Umbilical cord (tissue), 2 donors: ENCODE measurements around the gene CIPC. TPM values are rescaled to one million over a fixed set of nuclear protein-coding genes. Genes with fewer than 3 reads are reported as not detected.

ENCODE experiments used
- DNase-seq: peaks from one replicate; pipeline ENCODE4 v3.0.0-alpha.2; 2015; ENCODE audit warnings: low spot score
- total RNA-seq: library from RNA; depleted of rRNA; stranded (reverse); fragments of >200 nt; gene quantifications from one replicate; pipeline ENCODE4 v1.2.3, GENCODE V29; 2014; ENCODE audit warnings: low replicate concordance; ENCODE audit not compliant: insufficient read depth

Gene CIPC
- total RNA-seq, 1 donor from 2014 or later, result 17.6 TPM

- no peak for DNase-seq
Measured at GRCh38 chr14:77125281-77125801, 27.3 kb downstream of the CIPC start.

GRCh38 chr14:77125823-77126325 lies 27.8 kb downstream of the CIPC start:
- DNase-seq, result no peak

GRCh38 chr14:77126461-77126990 lies 28.5 kb downstream of the CIPC start:
- no peak for DNase-seq

- DNase-seq, result no peak
Measured at GRCh38 chr14:77128414-77128891, 30.4 kb downstream of the CIPC start.

GRCh38 chr14:77130386-77130785 lies 32.3 kb downstream of the CIPC start:
- no peak for DNase-seq

- DNase-seq, result no peak
Measured at GRCh38 chr14:77131206-77131605, 33.1 kb downstream of the CIPC start.

- no peak for DNase-seq
Measured at GRCh38 chr14:77131871-77132486, 33.9 kb downstream of the CIPC start.

GRCh38 chr14:77133720-77134338 lies 35.8 kb downstream of the CIPC start:
- DNase-seq, result peak; percentile 79

- DNase-seq, result no peak
Measured at GRCh38 chr14:77139022-77139421, 41.0 kb downstream of the CIPC start.

- no peak for DNase-seq
Measured at GRCh38 chr14:77139540-77140358, 41.7 kb downstream of the CIPC start.

GRCh38 chr14:77140359-77141213 lies 42.5 kb downstream of the CIPC start:
- no peak for DNase-seq

- no peak for DNase-seq
Measured at GRCh38 chr14:77141214-77142004, 43.4 kb downstream of the CIPC start, which contains the start of gene ZDHHC22. TSS of gene ZDHHC22 (minus strand) at chr14:77141791. CDS start at chr14:77139738, 2,053 bp downstream.

GRCh38 chr14:77142005-77142800 lies 44.1 kb downstream of the CIPC start:
- DNase-seq, result no peak

GRCh38 chr14:77143071-77143470 lies 45.0 kb downstream of the CIPC start:
- no peak for DNase-seq

GRCh38 chr14:77144412-77145115 lies 46.5 kb downstream of the CIPC start:
- no peak for DNase-seq

- DNase-seq, result no peak
Measured at GRCh38 chr14:77145975-77146740, 48.1 kb downstream of the CIPC start.

- no peak for DNase-seq
Measured at GRCh38 chr14:77148510-77149231, 50.6 kb downstream of the CIPC start.
